OCI-LY3 (cell line): Measurements from ENCODE around the gene OSBPL6.

Source experiments
- H2AFZ ChIP-seq: fragments of 200-600, 300-600 bp; shearing (Covaris generic); 2 replicates; pipeline ENCODE4 v1.6.0; 2014; ENCODE audit warnings: antibody characterized with exemption, low read depth, low read length
- H3K27ac ChIP-seq: fragments of 200-600, 300-600 bp; sonication (generic); 2 replicates; pipeline ENCODE4 v1.5.1; 2014; ENCODE audit warnings: mild to moderate bottlenecking, low read length, moderate library complexity, mixed read lengths
- H3K27me3 ChIP-seq: fragments of 200-600, 300-600 bp; sonication (generic); 2 replicates; pipeline ENCODE4 v1.6.1; 2014; ENCODE audit warnings: low read depth, low read length, mixed read lengths
- H3K36me3 ChIP-seq: fragments of 200-600, 300-600 bp; sonication (generic); replicated peaks from 2 replicates; pipeline ENCODE3; 2014; ENCODE audit warnings: low read depth, low read length, mixed read lengths
- H3K4me1 ChIP-seq: fragments of 300-600, 200-600 bp; sonication (generic); 2 replicates; pipeline ENCODE4 v1.6.1; 2014; ENCODE audit warnings: low read length, mixed read lengths
- H3K4me2 ChIP-seq: fragments of 200-600, 300-600 bp; sonication (generic); 2 replicates; pipeline ENCODE4 v1.6.1; 2014; ENCODE audit warnings: low read length, mixed read lengths
- H3K4me3 ChIP-seq: fragments of 300-600, 200-600 bp; sonication (generic); 2 replicates; pipeline ENCODE4 v1.5.1; 2014; ENCODE audit warnings: antibody characterized with exemption, mild to moderate bottlenecking, low read length, moderate library complexity
- H3K79me2 ChIP-seq: fragments of 300-600, 200-600 bp; shearing (Covaris generic); 2 replicates; pipeline ENCODE4 v1.6.1; 2014; ENCODE audit warnings: mild to moderate bottlenecking, low read length, mixed read lengths
- H3K9ac ChIP-seq: fragments of 300-600, 200-600 bp; shearing (Covaris generic); 2 replicates; pipeline ENCODE4 v1.6.0; 2014; ENCODE audit warnings: mild to moderate bottlenecking, low read length, moderate library complexity
- H3K9me3 ChIP-seq: fragments of 200-600, 300-600 bp; shearing (Covaris generic); 2 replicates; pipeline ENCODE4 v1.6.1; 2014; ENCODE audit warnings: low read length, mixed read lengths; ENCODE audit not compliant: insufficient read depth
- H4K20me1 ChIP-seq: fragments of 200-600, 300-600 bp; sonication (generic); 2 replicates; pipeline ENCODE4 v1.6.1; 2016; ENCODE audit warnings: low read length, mixed read lengths; ENCODE audit not compliant: insufficient read depth
- EZH2phosphoT487 ChIP-seq: fragments of 200-600 bp; shearing (Covaris generic); IDR thresholded peaks from 2 replicates; pipeline ENCODE4 v1.6.1; 2018; ENCODE audit warnings: antibody characterized with exemption, mixed run types, low read depth
- TF ChIP-seq, protein P1 (sequence below): fragments of 200-600, 300-600 bp; sonication (generic); IDR thresholded peaks from 2 replicates; pipeline ENCODE4 v1.5.1; 2014; ENCODE audit warnings: antibody characterized with exemption, low read length, low read depth

OSBPL6 gene

DNA sequence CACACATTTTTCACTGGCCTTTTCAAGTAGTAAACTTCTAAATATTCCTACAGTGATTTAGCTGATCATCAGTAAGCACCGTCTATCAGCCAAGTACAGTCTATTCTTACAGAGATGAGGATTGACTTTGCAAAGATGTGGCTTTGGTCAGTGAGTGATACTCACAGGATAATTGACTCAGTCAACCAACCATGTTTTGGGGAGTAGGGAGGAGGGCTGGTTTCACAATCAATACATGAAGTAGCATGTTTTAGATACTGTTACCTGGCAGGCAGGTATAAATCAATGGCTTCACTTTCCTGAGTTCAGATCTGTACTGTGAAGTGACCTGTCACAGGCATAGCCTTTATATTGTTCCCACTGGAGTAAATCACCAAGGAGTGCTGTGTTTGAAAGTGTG lies 27.2 kb downstream of the OSBPL6 start:
- no peaks in the 10 kb centered on the region for H3K36me3 ChIP-seq
- no peak overlapping the region for H3K9ac ChIP-seq
- H2AFZ ChIP-seq = no peak overlapping the region
- H3K4me1 ChIP-seq = no peaks in the 10 kb centered on the region
- H4K20me1 ChIP-seq = no peaks in the 10 kb centered on the region
- H3K9me3 ChIP-seq = no peaks in the 10 kb centered on the region
- H3K4me2 ChIP-seq = no peak overlapping the region
- peaks cover 4% of the 10 kb centered on the region; the same call in 1 of the 2 replicates for H3K27me3 ChIP-seq
- H3K79me2 ChIP-seq = no peaks in the 10 kb centered on the region
- no peak overlapping the region for H3K27ac ChIP-seq
- no peak overlapping the region for H3K4me3 ChIP-seq
- TF ChIP-seq, protein P1, sequence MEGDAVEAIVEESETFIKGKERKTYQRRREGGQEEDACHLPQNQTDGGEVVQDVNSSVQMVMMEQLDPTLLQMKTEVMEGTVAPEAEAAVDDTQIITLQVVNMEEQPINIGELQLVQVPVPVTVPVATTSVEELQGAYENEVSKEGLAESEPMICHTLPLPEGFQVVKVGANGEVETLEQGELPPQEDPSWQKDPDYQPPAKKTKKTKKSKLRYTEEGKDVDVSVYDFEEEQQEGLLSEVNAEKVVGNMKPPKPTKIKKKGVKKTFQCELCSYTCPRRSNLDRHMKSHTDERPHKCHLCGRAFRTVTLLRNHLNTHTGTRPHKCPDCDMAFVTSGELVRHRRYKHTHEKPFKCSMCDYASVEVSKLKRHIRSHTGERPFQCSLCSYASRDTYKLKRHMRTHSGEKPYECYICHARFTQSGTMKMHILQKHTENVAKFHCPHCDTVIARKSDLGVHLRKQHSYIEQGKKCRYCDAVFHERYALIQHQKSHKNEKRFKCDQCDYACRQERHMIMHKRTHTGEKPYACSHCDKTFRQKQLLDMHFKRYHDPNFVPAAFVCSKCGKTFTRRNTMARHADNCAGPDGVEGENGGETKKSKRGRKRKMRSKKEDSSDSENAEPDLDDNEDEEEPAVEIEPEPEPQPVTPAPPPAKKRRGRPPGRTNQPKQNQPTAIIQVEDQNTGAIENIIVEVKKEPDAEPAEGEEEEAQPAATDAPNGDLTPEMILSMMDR = no peak
- no peak for TF ChIP-seq EZH2phosphoT487

DNA sequence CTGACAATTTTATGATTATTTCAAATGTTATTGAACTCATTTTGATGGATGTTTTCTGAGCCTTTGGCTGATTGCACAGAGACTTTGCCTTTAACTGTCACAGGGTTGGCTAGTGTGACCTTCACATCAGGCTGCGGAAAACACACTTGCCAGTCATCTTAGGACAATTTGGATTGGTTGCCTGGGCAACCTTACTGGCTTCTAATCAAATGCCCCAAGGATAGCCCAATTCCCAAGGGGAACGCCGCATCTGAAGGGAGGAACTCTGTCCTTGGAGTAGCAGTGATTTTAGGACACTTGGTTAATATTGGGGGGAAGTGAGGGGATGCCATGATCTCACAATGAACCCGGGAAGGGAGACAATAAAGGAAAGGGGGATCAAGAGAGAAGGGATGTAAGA lies 29.5 kb downstream of the OSBPL6 start:
- Histone ChIP-seq H3K27ac (no peak overlapping the region), H3K36me3 (no peaks in the 10 kb centered on the region), H3K4me2 (no peak overlapping the region), H2AFZ (no peak overlapping the region), H3K4me1 (no peaks in the 10 kb centered on the region), H3K9ac (no peak overlapping the region), H4K20me1 (no peaks in the 10 kb centered on the region), H3K79me2 (no peaks in the 10 kb centered on the region), H3K4me3 (no peak overlapping the region), H3K27me3 (peaks cover 4% of the 10 kb centered on the region; the same call in 1 of the 2 replicates), H3K9me3 (no peaks in the 10 kb centered on the region)
- no peak for TF ChIP-seq EZH2phosphoT487
- TF ChIP-seq, protein P1 = no peak

DNA sequence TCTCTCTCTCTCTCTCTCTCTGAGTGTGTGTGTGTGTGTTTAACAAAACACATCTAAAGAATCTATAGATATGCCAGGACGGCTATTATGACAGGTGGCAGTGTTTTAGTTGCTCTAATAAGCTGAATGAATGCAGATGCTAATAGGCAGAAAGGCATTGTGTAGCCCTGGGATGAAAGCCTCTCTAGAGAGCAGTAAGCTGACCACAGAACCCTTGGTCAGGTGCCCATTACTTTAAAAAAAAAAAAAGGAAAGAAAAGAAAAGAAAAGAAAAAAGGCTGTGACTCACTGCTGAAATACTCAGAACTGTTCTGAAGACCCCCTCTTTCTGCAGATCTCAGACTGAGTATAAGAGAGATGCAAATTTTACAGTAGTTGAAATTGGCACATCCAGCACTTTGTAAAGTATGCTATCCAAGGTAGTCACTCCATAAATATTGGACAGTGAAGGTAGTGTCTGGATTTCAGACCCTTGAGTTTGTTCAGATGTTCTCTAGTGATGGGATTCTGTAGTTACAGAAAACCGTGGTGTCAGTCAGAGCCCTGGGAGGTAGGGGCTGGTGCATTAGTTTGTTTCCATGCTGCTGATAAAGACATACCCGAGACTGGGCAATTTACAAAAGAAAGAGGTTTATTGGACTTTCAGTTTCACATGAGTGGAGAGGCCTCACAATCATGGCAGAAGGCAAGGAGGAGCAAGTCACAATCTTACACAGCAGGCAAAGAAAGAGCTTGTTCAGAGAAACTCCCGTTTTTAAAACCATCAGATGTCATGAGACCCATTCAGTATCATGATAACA lies 30.9 kb downstream of the OSBPL6 start:
- TF ChIP-seq EZH2phosphoT487 = no peak
- TF ChIP-seq, protein P1 = no peak
- H3K4me2 ChIP-seq = no peak overlapping the region
- H3K36me3 ChIP-seq = no peaks in the 10 kb centered on the region
- H2AFZ ChIP-seq = no peak overlapping the region
- no peak overlapping the region for H3K9ac ChIP-seq
- H3K27me3 ChIP-seq = peaks cover 4% of the 10 kb centered on the region; the same call in 1 of the 2 replicates
- no peaks in the 10 kb centered on the region for H3K9me3 ChIP-seq
- no peak overlapping the region for H3K27ac ChIP-seq
- H3K4me3 ChIP-seq = no peak overlapping the region
- no peaks in the 10 kb centered on the region for H3K79me2 ChIP-seq
- H3K4me1 ChIP-seq = no peaks in the 10 kb centered on the region
- no peaks in the 10 kb centered on the region for H4K20me1 ChIP-seq

DNA sequence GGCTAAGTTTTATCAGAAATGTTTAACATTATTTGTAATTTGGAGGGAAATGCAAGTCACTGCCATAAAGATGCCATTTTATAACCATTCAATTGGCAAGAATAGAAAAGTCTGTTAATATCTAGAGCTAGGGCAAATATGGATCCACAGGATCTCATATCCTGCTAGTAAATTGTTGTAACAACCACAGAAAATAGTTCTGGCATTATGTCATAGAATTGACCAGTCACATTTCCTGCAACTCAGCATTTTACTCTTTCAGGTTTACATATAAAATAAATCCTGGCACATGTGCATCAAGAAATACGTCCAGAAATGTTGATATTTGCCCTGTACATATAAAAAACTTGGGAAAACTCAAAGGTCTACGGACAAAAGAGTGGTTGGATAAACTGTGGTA lies 32.9 kb downstream of the OSBPL6 start:
- Histone ChIP-seq H3K4me1 (no peaks in the 10 kb centered on the region), H4K20me1 (no peaks in the 10 kb centered on the region), H3K79me2 (no peaks in the 10 kb centered on the region), H3K27ac (no peak overlapping the region), H3K4me2 (no peak overlapping the region), H3K36me3 (no peaks in the 10 kb centered on the region), H3K4me3 (no peak overlapping the region), H3K27me3 (peaks cover 4% of the 10 kb centered on the region; the same call in 1 of the 2 replicates), H2AFZ (no peak overlapping the region), H3K9ac (no peak overlapping the region), H3K9me3 (no peaks in the 10 kb centered on the region)
- TF ChIP-seq, protein P1 = no peak
- no peak for TF ChIP-seq EZH2phosphoT487
